Measurements from ENCODE around the gene CDX2. TPM values are rescaled to one million over a fixed set of nuclear protein-coding genes. Genes with fewer than 3 reads are reported as not detected.
A peak's percentile ranks its signal among the peaks of the same experiment; 100 is the strongest.

Gene CDX2
- total RNA-seq, 1 donor from 2014 or later = not detected

GRCh38 chr13:27919934-27920676 lies 49.0 kb downstream of the CDX2 start, which contains the start of gene PDX1:
Gene PDX1, plus strand, starts transcription at chr13:27920000. Its CDS starts 139 bp downstream, at chr13:27920139.
- peak; percentile 73 for DNase-seq (ENCODE audit: low spot score)
- ATAC-seq = peak; percentile 89

DNA sequence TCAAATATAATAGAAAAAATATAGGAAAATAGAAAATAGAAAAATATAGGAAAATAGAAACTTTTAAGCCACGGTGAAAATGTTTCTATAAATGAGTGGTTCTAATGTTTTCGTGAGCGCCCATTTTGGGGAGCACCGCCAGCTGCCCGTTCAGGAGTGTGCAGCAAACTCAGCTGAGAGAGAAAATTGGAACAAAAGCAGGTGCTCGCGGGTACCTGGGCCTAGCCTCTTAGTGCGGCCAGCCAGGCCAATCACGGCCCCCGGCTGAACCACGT lies 49.5 kb downstream of the CDX2 start:
- DNase-seq (ENCODE audit: low spot score) (no peak), ATAC-seq (no peak)

GRCh38 chr13:27918918-27919658 lies 50.0 kb downstream of the CDX2 start:
- ATAC-seq = no peak
- DNase-seq (ENCODE audit: low spot score) = no peak

DNA sequence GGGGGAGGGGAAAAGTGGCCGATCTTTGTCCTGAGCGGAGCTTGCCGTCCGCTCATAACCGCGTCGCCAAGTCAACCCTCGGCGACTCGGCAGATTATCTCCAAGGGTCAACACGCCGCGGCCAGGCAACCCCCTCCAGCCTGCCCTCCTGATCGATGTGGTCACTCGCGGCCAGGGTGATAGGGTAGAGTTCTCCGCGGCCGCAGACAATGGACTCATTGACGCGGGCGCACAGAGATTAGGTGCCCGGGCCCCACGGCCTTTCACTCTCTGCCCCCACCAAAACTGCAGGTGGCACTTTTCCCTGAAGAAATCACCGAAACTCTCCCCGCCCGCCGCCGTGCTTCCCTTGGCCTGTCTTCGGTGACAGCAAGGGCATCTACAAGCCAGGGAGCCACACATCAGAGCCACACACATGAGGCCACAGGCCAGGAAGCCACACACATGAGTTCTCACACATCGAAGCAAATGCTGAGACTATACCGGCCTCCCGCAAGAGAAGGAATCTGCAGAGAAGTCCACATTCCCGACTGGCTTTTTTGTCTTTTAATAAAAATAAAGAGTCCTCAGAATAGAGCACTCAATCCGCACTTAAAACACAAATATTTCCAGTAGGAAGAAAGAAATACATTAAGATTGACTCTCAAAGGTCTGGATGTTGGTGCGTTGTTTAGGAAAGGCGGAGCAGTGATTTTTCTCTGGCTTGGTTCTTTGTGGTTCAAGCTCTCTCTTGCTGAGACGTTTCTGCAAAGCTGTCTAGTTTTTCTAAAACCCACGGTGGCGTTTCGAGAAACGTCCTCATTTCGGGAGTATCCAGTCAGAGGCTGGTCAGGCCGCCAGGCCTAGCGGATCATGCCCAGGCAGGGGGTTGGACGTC lies 50.8 kb downstream of the CDX2 start:
- ATAC-seq = peak; percentile 27
- peak; percentile 58 for DNase-seq (ENCODE audit: low spot score)

DNA sequence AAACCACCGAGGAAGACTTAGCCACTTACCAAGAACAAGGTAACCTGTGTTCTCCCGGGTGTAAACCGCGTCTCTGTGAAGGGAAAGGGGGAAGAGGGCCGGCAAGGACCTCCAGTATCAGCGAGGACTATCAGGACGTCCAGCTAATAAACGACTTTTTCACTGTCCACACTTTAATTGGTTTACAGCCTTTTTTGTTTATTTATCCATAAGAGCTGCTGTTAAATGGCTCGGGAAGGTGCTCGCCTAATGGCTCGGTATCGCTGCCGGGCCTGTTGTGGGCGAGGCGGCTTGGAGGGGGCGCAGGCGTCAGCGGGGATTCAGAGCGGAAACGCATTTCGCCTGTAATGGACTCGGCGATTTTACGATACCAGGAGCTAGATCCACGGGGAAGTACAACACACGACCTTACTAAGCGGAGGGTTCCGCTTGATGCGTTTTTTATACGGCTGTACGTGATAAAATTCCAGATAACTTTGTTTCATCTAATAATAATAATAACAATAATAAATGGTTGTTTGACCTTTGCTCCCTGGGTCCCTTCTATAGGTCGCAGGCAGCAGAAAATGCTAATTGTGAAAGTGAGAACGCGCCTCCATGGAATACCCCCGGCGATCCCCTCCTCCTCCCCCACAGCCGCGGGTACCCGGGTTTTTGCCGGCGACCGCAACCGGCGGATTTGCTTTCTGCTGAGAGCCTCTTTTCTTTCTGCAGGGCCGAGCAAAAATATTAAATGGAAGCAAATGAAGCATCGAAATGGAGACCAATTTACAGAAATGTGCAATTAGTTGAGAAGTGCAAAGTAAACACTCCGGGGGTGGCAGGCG lies 51.8 kb downstream of the CDX2 start:
- DNase-seq (ENCODE audit: low spot score) (no peak), ATAC-seq (no peak)

GRCh38 chr13:27915301-27916207 lies 53.6 kb downstream of the CDX2 start:
- no peak for ATAC-seq
- DNase-seq (ENCODE audit: low spot score) = no peak

GRCh38 chr13:27913160-27913559 lies 56.0 kb downstream of the CDX2 start:
- DNase-seq (ENCODE audit: low spot score) = no peak
- ATAC-seq = no peak

- DNase-seq (ENCODE audit: low spot score) (no peak), ATAC-seq (no peak)
Observed at GRCh38 chr13:27911521-27911920, 57.6 kb downstream of the CDX2 start.

Other genes starting within 250 kb of the CDX2 start
- gene GSX1, start 176.8 kb downstream of the CDX2 start, total RNA-seq = not detected
- gene PDX1, start 49.3 kb downstream of the CDX2 start, total RNA-seq = 0.70 TPM
- gene URAD, start 19.4 kb upstream of the CDX2 start, total RNA-seq = not detected
- gene FLT3, start 131.3 kb upstream of the CDX2 start, total RNA-seq = 0.15 TPM
- gene PAN3, start 169.2 kb upstream of the CDX2 start, total RNA-seq = 8.0 TPM

Measured in left lobe of liver (tissue), 2 donors.